Astrocyte of the hippocampus (primary cell): ENCODE measurements around the gene PPP1R1B.

ENCODE experiments used
- DNase-seq: peaks from one replicate; pipeline ENCODE4 v3.0.0; 2011; ENCODE audit warnings: low read depth, low spot score

The PPP1R1B gene

DNA sequence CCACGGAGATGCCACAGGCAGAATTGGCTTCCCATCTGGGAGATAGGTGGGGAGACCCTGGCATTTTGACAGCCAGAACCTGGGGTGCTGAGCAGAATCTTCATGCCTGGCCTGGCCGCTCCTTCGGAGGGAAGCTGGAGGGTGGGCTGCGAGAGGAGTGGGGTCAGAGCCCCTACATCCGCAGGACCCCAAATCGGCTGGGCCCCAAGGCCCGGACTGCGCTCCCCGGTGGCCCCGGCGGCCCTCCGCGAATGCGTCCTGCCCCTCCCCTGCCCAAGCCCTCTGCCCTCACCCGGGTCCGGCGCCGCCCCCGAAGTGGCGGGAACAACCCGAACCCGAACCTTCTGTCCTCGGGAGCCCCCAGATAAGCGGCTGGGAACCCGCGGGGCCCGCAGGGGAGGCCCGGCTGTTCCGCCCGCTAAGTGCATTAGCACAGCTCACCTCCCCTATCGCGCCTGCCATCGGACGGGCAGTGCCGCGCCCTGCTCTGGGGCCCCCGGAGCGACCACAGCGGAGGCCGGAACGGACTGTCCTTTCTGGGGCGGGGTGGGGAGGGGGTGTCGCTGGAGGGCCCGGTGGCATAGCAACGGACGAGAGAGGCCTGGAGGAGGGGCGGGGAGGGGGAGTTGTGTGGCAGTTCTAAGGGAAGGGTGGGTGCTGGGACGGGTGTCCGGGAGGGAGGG is 40.7 kb downstream of the PPP1R1B start:
- DNase-seq: no peak

DNA sequence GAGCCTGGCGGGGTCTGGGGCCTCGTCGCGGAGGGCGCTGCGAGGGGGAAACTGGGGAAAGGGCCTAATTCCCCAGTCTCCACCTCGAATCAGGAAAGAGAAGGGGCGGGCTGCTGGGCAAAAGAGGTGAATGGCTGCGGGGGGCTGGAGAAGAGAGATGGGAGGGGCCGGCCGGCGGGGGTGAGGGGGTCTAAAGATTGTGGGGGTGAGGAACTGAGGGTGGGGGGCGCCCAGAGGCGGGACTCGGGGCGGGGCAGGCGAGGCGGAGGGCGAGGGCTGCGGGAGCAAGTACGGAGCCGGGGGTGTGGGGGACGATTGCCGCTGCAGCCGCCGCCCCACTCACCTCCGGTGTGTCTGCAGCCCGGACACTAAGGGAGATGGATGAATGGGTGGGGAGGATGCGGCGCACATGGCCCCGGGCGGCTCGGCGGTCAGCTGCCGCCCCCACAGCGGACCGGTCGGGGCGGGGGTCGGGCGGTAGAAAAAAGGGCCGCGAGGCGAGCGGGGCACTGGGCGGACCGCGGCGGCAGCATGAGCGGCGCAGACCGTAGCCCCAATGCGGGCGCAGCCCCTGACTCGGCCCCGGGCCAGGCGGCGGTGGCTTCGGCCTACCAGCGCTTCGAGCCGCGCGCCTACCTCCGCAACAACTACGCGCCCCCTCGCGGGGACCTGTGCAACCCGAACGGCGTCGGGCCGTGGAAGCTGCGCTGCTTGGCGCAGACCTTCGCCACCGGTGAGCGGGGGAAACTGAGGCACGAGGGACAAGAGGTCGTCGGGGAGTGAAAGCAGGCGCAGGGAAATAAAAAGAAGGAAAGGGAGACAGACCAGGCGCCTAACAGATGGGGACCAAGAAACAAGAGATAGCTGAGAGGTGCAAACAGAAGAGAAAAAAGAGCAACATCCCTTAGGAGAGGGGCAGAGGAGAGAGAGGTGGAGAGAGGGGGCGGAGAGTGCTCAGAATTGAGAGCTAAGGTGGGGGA is 41.5 kb downstream of the PPP1R1B start, which contains the start of gene PNMT:
Gene PNMT, plus strand, starts transcription at position 509 of the 980 bp plus-strand sequence. Its CDS starts 23 bp downstream, at position 532.
- DNase-seq: peak; percentile 81

DNA sequence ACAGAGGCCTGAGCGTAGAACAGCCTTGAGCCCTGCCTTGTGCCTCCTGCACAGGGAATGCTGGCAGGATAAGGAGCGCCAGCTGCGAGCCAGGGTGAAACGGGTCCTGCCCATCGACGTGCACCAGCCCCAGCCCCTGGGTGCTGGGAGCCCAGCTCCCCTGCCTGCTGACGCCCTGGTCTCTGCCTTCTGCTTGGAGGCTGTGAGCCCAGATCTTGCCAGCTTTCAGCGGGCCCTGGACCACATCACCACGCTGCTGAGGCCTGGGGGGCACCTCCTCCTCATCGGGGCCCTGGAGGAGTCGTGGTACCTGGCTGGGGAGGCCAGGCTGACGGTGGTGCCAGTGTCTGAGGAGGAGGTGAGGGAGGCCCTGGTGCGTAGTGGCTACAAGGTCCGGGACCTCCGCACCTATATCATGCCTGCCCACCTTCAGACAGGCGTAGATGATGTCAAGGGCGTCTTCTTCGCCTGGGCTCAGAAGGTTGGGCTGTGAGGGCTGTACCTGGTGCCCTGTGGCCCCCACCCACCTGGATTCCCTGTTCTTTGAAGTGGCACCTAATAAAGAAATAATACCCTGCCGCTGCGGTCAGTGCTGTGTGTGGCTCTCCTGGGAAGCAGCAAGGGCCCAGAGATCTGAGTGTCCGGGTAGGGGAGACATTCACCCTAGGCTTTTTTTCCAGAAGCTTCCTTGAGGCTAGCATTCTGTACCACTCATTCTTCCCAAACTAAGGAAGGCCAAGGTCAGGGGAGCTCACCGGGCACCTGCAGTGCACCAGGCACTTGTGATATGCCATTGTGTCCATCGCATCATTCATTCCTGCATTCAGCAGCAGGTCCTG is 43.4 kb downstream of the PPP1R1B start:
- no peak for DNase-seq

DNA sequence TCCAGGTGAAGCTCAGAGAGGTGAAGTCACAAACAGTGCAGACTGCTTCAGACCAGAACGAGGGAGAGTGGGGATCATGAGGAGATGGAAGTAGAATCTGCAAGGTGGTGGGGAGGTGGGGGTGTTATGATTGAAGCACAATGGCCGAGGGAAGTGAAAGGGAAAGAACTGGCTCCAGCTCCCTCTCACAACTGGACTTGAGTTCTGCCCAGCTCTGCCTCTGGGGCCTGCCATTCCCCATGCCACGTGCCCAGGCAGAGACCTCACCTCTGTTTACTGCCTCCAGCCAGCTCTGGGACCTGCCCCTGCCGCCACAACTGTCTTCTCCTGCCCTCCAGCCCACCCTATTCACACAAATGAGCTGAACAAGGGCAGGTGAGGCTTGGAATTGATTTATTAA is 44.0 kb downstream of the PPP1R1B start:
- no peak for DNase-seq

DNA sequence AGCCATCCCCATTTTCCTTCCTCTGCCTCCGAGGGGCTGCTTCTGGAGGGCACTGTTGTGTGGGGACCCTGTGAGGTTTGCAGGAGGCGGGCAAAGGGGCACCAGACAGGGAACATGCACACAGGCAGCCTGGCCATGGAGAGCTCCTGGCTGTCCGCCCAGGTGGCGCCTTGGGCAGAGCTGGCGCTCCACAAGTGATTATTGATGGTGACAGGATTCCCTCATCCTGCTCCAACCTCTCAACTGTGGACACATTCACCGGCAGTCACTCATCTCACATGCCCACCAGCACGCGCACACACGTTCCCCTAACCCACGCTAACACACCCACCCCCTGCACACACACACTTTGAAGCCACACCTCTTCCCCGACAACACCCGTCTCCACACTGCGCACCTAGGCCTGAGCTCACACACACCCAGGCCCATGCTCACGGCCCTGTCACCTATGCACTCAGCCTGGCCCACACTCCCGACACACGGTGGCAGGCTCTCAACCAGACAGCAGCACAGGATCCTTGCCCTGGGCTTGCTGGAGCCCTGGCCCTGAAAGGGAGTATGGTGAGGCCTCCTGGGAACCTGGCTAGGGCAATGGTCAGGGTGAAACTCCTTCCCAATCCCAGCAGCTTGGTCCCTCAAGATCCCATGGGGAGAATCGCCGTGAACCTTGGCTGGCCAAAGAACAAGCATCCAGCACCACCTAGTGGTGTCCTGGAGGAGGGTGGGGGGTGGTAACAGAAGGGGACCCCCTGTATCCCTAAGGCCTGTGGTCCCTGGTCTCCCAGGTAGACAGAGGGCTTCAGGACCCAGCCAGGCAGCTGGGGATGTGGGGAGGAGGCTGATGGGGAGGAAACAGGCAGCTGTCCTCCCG is 45.1 kb downstream of the PPP1R1B start:
- DNase-seq: peak; percentile 64

DNA sequence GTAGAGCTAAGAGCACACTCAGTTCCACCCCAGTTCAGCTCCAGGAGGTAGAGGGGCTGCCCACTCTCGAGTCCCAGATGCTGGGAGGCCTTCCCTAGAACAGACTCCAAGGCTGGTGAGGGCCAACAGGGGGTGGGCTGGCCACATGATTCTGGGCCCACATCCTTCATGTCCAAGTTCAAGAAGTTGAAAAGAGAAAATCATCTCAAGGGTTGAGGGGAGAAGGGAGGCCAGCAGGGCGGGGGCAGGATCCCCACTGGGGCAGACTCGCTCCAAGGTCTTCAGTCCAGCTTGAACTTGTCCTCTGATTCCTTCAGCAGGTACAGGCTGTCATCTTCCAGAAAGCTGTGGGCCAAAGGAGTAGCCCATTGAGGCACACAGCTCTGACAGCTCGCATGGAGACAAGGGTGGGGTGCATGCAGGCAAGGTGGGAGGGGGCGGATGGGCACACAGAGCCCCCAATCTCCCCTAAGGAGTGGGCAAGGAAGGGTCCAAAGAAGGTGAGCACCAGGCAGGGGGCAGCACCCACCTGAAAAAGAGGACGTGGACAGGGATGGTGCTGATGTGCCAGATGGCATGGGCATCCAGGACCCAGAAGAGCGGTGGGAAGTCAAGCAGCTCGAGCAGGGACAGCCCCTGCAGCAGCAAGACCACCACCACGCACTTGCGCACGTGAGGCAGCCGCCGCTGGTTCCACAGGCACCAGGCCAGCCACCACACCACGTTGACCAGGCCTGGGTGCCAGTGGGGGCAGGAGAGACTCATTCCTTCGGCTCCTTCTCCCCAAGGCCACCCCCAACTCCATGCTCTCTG is 46.0 kb downstream of the PPP1R1B start:
- no peak for DNase-seq

DNA sequence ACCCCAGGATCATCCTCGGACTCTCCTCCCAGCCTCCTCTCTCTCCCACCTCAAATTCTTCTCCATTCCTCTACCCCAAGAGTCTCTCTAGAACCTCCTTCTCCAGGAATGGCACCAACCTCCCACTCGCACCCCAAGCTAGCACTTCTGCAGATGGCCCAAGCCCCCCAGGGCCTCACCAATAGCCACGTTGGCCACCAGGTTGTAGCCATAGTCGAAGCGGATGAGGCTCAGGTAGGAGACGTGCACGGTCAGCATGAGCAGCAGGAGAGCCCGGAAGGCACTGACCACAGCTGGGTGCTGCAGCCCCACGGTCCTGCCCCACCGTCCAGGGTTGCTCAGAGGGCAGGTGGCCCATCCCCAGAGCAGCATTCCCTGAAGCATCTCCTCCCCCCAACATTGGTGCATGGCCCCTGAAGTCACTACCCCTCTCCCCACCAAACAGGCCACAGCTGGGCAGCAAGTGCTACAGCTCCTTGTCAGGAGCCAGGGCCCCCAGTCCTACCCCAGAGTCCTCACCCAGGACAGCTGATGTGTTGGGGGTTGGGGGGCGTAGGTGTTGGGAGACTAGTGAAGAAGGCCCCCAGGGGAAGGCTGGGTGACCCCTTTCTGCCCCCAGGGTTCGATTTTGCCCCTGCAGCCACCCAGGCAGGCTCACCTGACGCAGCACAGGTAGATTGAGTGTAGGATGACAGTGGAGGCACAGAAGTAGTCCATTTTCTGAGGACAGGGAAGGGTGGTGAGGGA is 46.8 kb downstream of the PPP1R1B start:
- DNase-seq: no peak

DNA sequence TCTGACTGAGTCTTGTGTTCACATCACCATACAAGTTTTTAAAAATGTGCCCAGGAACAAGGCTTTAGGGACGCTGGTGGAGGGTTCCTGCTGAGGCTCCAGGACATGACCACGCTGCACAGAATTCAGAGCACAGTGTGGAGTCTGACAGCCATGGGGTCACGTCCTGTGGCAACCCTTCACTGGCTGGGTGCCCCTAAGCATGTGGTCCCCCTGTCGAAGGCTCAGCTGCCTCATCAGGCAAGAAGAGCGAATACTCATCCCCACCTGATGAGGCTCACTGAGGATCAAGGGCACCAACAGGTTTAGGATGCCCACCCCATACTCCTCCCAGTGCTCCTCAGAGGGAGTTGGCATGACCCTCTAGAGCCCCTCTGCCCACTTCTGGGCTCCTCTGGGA is 47.4 kb downstream of the PPP1R1B start:
- DNase-seq: no peak

DNA sequence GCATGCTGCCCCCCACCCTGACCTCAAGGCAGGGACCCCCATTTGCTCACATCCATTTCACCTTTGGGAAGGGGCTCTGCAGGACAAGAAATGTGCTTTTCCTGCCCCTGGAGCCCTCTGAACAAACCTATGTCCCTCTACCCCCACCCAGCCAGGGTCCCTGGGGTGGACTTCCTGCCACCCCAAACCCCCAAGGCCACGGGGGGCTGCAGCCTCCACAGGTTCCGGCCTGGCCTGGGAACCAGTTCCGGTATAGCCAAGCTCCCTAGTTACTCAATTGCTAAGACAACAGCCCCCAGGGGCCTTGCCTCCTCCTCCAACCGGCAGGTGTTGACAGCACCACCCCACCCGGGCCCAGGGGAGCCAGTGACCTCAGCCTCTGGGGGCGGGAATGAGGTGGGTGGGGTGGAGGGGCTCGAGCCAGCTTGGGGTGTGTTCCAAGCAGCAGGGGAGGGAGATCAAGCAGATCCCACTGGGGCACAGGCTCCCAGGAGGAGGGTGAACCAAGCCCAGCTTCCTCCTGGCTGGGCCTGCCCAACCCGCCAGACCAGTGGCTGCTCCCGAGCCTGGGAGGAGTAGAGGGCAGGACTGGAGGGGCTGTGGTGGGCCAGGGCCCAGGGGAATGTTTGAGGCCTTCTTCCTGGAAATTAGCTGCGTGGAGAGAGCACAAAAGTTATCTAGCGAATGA is 48.1 kb downstream of the PPP1R1B start:
- no peak for DNase-seq

DNA sequence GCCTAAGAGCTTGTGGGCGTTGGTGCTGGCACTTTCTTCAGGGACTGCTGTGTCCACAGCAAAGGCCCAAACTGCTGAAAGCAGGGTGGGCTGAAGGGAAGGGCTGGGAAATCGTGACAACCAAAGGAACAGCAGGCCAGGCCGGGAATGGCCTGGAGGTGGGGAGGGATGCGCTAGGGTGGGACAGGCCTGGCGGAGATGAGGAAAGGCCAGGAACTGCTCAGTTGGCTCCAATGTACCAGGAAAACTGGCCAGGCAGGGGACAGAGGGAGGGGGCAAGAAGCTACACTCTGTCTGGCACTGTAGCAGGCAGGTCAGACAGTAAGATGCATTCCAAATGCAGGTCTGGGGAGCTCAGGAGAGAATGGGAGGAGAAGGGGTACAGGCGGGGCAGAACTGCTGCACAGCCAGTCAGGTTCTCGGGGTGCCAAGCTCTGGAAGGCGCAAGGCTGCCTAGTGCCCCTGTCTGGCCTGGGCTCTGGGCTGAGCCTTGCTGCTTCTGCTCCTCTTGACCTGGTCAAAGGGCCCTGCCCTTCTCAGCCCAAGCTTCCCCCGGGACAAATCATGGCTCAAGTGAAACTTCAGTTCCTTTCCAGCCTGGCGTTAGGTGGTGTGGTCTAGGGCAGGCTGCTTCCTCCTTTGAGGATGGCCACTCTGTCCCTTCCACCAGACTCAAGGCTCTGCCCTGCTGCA is 48.8 kb downstream of the PPP1R1B start:
- no peak for DNase-seq

DNA sequence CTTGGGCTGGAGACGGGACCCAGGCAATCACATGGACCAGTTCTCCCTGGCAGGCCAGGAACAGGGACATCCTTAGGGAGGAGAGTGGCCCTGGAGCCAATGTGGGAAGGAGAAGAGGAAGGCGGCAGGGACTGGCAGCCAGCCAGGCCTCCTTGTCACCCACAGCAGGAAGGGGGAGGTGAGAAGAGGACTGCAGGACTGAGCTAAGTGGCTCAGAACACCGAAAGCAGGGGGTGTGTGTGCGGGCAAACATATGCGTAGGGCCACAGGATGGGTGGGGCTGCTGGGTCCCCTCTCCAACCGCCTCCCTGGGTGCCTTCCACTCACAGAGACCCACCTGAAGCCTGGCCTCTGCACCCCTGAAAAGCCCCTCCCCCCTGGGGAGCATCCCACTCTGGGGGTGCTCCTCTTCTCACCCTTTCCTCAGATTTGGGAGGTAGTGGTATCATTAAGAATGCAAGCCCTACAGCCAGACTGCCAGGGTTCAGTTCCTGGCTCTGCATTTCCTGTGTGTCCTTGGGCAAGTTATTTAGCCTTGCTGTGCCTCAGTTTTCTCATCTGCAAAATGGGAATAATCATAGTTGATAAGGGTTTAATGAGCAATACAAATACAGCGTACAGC is 49.6 kb downstream of the PPP1R1B start:
- DNase-seq: peak; percentile 53

DNA sequence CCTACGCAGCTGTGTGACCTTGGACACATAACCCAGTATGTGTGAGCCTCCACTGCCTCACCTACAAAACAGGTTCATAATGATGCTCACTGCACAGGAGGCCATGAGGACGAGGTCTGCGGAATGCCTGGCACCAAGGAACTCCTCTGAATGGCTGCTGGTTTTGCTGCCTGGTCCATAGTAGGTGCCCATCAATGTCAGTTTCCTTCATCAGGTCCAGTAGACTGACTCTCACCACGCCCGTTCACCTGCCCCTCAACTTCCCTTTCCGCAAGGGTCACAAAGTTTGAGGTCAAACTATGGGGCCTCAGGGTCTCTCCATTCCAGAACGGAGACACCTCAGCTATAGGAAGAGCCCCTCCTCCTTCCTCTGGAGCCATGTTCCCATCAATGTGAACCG is 50.3 kb downstream of the PPP1R1B start:
- no peak for DNase-seq

DNA sequence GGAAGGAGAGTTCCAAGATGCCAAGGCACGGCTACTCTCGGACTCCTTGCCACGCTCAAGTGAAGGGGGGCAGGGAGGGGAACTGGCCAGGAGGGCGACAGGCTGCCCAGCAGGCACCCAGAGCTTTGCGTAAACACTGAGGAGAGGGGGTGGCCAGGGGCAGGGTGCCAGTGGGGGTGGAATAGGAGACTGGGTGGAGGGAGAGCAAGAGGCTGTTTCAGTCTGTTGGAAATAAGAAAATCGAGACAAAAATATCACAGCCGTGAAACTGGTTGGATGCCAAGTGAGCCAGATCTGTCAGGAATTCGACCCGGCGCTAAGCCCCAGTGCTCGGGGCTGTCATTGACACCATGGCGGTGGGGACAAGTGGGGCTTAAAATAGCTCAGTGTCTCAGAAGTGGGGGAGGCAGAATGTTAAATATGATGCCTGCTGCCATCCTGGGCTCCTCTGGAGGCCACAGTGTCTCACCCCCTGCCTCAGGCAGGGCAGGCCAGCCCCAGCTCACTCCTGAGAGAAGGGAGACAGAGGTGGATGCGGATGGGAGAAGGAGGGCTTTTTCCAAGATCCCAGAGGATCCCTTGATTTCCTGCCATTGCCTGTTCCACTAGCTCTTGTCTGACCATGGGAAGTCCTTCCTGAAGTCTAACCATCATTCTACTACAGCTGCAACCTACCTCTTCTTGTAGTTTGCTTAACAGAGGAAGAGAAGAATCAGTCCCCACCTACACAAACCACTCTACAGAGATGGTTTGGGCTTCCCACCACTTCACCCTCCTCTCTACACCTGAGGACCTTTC is 51.0 kb downstream of the PPP1R1B start:
- DNase-seq: peak; percentile 59

DNA sequence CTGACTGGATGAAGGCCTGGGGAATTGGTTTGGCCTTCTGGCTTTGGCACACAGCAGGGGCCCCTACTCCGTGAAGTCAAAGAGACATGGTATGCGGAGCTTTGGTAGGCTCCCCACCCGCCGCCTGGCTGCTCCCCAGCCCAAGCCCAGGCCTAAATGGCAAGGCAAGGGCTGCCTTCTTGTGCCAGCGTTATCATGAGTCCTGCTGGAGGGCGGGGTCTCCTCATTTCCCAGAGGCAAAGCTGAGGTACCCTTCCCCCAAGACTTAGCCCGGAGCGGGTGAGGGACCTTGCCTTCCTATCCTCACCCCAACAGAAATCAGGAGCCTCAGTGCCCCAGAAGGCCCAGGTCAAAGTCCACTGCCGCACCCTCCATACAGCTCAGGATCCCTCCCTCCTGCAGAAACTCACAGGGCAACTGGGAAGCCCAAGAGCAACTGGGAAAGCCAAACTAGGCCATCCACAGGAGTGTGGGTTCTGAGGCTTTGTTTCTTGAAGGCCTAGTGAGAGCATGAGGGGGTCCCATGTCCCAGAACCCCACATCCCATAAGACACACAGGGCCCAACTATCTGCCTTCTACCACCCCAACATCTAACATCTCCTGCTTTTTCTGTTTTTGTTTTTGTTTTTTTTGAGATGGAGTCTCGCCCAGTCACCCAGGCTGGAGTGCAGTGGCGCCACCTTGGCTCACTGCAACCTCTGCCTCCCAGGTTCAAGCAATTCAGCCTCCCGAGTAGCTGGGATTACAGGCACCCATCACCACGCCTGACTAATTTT is 51.8 kb downstream of the PPP1R1B start:
- DNase-seq: no peak

DNA sequence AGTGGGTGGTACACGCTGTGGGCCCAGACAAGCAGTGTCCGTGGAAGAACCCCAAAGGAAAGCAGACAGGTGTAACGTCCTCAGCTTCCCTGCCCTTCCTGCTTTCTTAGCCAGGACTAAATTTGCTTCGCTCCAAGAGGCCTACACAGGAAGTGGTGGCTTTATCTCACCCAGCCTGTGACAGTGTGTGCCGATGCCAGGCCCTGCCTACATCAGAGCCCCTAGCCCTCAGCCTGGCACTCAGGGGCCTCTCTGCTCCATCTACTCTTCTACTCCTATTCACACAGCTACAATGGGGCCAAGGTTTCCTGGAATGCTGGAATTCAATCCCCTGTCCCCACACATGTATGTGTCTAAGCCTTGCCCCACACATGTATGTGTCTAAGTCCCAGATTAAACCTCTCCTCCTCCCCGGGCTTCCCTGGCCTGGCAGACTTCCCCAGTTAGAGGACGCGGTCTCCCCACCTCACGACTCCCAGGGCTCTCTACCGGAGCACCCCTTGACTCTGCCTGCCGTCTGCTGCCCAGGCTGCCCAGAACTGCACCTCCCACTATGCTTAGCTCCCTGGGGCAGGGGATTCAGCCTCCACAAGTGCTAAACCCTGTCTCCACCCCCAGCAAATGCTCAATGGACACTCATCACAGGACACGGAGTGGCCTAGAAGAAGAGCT is 52.9 kb downstream of the PPP1R1B start:
- no peak for DNase-seq
